Subcutaneous adipose tissue (tissue), 4 donors: ENCODE results near the gene TNFRSF8. TPM values are rescaled to one million over a fixed set of nuclear protein-coding genes. Genes with fewer than 3 reads are reported as not detected.

Experiments
- total RNA-seq, 4 donors: library from RNA; depleted of rRNA; stranded (reverse); fragments of >200 nt; gene quantifications; one replicate each; pipeline ENCODE4 v1.1.0, GENCODE V29; 2016
- TF ChIP-seq, protein P1 (sequence below): fragments of 450-650 bp; IDR thresholded peaks from one replicate; pipeline ENCODE4 v1.5.1; 2016; ENCODE audit warnings: low read depth, mild to moderate bottlenecking, control low read depth, antibody characterized with exemption, moderate library complexity

The TNFRSF8 gene
- total RNA-seq, 4 donors from 2014 or later, result 1.5 to 7.2 (median 2.9) TPM

DNA sequence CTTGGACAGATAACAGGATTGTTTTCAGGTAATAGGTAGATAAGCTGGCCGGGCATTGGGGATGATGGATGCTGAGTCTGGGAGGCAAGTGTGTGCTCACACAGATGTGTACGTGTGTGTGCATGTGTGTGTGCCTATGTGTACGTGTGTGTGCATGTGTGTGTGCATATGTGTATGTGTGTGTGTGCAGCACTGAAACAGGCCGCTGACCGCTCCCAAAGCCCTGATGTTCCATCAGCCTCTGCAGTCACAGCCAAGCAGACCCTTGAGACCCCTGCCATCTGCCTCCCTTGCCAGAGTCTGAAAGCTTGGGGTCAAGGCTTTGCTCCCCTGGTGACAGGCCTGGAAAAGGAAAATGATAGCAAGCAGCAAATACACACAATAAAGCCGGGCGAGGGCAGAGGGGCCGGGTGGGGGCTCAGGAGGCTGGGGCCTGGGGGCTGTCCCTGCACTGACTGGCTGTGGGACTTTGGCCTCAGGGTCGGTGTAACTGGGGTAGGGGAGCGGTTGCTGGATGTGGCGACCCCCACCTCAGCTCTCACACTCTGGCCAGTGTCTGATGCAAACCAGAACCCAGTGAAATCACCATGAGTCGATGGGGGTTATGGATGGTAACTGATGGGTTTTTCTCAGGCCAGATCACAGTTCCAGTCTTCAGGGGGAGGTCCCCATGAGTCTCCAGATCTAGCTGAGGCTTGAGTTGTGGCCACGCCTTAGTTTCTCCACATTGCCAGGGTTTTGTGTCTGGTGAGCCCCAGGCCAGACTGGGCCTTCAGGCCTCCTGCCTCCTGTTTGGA, 9.2 kb upstream of the TNFRSF8 start:
- TF ChIP-seq, protein P1, sequence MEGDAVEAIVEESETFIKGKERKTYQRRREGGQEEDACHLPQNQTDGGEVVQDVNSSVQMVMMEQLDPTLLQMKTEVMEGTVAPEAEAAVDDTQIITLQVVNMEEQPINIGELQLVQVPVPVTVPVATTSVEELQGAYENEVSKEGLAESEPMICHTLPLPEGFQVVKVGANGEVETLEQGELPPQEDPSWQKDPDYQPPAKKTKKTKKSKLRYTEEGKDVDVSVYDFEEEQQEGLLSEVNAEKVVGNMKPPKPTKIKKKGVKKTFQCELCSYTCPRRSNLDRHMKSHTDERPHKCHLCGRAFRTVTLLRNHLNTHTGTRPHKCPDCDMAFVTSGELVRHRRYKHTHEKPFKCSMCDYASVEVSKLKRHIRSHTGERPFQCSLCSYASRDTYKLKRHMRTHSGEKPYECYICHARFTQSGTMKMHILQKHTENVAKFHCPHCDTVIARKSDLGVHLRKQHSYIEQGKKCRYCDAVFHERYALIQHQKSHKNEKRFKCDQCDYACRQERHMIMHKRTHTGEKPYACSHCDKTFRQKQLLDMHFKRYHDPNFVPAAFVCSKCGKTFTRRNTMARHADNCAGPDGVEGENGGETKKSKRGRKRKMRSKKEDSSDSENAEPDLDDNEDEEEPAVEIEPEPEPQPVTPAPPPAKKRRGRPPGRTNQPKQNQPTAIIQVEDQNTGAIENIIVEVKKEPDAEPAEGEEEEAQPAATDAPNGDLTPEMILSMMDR, result no peak

DNA sequence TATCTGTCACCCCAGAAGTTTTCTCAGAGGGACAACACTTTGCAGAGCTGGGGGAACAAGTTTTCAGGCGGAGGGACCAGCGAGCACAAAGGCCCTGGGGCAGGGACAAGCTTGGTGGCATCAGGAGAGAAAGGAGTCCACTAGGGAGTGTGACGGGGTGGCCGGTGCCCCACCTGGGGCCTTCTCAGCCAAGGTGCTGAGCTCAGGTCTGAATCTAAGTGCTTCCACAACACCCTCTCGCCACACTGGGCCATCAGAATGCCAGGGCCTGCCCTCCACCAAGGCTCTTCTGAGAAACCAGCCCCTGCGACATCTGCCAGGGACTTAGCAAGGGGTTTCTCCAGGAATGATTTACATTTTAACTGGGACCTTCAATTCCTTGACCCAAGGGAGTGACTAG, 7.8 kb upstream of the TNFRSF8 start:
- TF ChIP-seq, protein P1, result no peak

DNA sequence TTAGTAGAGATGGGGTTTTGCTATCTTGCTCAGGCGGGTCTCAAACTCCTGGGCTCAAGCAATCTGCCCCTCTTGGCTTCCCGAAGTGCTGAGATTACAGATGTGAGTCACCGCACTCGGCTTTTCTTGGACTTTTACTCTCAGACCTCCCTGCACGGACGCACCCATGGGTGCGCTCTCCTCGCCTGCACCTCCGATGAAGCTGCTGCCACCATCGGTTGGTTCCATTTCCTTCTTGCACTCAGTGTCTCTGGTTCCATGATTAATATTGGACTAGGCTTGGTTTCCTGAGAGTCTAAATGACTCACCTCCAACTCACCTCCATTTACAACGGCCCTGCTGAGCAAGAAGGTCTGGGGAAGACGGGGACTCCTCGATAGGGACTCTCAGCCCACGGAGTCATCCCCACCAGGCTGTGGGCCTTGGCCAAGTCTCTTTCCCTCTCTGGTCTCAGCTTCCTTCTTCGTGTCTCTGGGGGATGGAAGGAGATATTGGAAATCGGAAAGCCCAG, 6.7 kb upstream of the TNFRSF8 start:
- TF ChIP-seq, protein P1, result no peak

DNA sequence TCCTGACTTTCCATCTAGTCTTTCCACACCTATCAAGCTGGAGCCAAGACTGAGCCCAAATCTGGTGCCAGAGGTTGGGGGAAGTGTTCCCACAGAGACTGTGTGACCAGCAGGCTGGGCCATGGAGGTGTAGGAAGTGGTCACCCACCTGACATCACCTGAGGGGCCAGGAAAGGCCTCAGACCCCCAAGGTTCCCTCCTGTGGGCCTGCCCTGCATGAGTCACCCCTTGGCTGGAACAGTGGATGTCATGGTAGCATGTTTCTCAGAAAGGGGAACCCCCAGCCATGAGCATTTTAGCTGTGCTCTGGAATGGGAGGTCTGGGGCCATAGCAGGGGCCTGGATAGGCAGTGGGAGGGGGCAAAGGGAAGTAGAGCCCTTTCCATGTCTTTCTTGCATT, 5.7 kb upstream of the TNFRSF8 start:
- TF ChIP-seq, protein P1, result no peak

DNA sequence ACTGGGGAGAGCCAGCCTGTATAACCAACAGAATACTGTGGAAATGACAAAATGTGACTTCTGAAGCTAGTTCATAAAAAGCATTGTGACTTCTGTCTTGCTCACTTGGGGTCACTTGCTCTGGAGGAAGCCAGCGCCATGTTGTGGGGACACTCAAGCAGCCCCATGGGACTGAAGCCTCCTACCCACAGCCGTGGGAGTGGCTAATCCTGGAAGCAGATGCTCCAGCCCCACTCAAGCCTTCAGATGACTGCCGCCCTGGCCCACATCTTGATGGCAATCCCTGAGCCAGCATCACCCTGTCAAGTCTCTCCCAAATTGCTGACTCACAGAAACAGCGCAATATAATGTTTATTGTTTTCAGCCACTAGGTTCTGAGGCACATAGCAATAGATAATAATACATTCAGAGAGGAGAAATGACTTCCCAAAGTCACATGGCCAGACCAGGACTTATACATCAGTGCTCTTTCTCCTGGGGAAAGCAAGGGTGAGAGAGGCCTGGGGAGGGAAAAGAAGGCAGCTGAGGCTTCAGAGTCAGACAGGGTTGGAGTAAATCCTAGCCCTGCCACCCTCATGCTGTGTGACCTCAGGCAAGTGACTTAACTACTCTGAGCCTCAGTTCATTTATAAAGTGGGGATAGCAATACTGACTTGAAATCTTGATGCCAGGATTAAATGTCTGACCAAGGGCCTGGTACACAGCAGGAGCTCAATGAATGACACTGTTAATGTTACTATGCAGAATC, 5.0 kb upstream of the TNFRSF8 start:
- TF ChIP-seq, protein P1, result no peak

DNA sequence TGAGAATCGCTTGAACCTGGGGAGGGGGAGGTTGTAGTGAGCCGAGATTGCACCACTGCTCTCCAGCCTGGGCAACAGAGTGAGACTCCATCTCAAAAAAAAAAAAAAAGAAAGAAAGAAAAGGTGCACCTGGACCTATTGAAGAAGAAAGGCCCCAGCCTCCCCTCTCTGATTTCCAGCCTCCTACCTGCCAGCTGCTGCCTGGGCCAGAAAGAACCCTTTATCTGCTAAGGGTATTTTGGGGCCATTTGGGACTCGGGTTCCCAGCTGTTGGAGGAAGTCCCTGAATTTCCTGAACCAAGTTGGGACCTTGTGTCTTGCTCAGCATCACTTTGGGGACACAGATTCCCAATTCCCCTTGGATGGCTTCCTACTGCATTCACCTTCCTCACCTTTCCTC, 3.9 kb upstream of the TNFRSF8 start:
- TF ChIP-seq, protein P1, result no peak
